HUES64 (cell line): ENCODE results near the gene CDK11B.
"Not testable (repeated sequence)": the region's sequence is repeated elsewhere in the genome, so short reads cannot be mapped to it uniquely, and the experiment has no call there.

Experiments
- H3K27ac ChIP-seq: 2 replicates; pipeline ENCODE4 v1.7.0; 2013; ENCODE audit warnings: low read depth, low read length, inconsistent platforms
- H3K27me3 ChIP-seq: 2 replicates; pipeline ENCODE4 v1.6.1; 2013; ENCODE audit warnings: mild to moderate bottlenecking, low read length; ENCODE audit not compliant: insufficient read depth
- H3K36me3 ChIP-seq: 2 replicates; pipeline ENCODE4 v1.6.1; 2013; ENCODE audit warnings: mild to moderate bottlenecking, low read length; ENCODE audit not compliant: insufficient read depth
- H3K4me1 ChIP-seq: 2 replicates; pipeline ENCODE4 v1.6.1; 2013; ENCODE audit warnings: mild to moderate bottlenecking, low read length, moderate library complexity; ENCODE audit not compliant: insufficient read depth
- H3K4me3 ChIP-seq: 2 replicates; pipeline ENCODE4 v1.5.1; 2013; ENCODE audit warnings: mild to moderate bottlenecking, low read length, moderate library complexity
- H3K9ac ChIP-seq: 2 replicates; pipeline ENCODE4 v1.6.1; 2013; ENCODE audit warnings: mild to moderate bottlenecking, low read depth, low read length
- H3K9me3 ChIP-seq: 2 replicates; pipeline ENCODE4 v1.6.1; 2013; ENCODE audit warnings: low read depth, low read length; ENCODE audit not compliant: insufficient read depth
- WGBS: fragments of 150-250, 120-280 bp; methylation state at CpG from one replicate; pipeline ENCODE4 v1.1.7; 2013; ENCODE audit warnings: missing lambda C conversion rate; 5-methylcytosine and 5-hydroxymethylcytosine counted together

CDK11B gene

DNA sequence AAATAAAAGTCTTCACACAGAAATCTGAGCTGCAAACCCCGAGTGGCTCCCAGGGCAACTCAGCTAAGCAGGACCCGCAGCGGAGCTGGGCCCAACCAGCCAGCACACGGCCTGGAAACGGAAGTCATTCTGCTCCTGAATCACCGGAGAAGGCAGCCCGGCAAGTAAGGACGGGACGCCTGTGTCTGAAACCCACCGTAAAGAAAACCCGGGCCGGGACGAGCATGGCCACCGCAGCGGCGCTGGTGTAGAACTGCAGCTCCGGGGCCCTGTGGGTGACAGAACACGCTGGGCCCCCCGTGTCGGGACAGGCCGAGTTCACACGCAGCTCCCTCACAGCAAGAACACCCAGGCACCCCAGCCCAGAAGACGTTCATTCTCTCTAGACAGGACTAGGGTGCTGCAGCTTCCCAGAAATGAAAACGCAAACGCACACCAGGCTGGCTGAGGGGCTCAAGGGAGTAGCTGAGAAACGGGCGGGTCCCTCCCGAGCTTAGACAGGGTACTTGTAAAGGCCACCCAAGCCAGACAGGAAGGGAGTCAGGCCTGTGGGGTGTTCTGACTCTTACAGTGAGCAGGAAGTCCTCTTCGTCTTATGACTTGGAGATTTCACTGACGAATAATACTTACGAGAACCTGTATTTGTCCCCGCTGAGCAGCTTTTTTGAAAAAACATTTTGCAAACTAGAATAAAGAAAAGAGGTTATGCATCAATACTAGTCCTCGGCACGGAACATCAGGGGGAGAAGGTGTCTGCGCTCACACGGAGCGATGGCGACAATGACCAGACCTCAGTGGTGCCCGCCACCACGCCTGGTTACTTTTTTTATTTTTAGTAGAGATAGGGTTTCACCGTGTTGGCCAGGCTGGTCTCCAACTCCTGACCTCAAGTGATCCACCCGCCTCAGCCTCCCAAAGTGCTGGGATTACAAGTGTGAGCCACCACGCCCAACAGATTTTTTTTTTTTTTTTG, 10.9 kb upstream of the CDK11B start:
- no peak overlapping the region for H3K4me3 ChIP-seq
- H3K4me1 ChIP-seq: no peaks in the 10 kb centered on the region
- WGBS: 93% methylated on average over 43 of the region's 43 CpGs
- H3K9ac ChIP-seq: no peak overlapping the region
- H3K27ac ChIP-seq: no peak overlapping the region
- no peaks in the 10 kb centered on the region for H3K9me3 ChIP-seq
- peaks cover 59% of the 10 kb centered on the region for H3K36me3 ChIP-seq
- no peaks in the 10 kb centered on the region for H3K27me3 ChIP-seq

DNA sequence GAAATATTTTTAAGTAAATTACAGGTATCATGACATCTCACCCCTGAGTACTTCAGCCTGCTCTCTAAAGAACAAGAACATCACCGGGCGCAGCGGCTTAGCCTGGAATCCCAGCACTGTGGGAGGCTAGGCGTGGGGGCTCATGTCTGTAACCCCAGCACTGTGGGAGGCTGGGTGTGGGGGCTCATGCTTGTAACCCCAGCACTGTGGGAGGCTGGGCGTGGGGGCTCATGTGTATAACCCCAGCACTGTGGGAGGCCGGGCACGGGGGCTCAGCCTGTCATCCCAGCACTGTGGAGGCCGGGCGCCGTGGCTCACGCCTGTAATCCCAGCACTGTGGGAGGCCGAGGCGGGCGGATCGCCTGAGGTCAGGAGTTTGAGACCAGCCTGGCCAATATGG, 7.7 kb upstream of the CDK11B start:
- H3K27me3 ChIP-seq: no peaks in the 10 kb centered on the region
- H3K4me1 ChIP-seq: no peaks in the 10 kb centered on the region
- no peak overlapping the region for H3K4me3 ChIP-seq
- peaks cover 49% of the 10 kb centered on the region for H3K36me3 ChIP-seq
- WGBS: 97% methylated on average over 15 of the region's 15 CpGs
- H3K9me3 ChIP-seq: no peaks in the 10 kb centered on the region
- no peak overlapping the region for H3K9ac ChIP-seq
- no peak overlapping the region for H3K27ac ChIP-seq

DNA sequence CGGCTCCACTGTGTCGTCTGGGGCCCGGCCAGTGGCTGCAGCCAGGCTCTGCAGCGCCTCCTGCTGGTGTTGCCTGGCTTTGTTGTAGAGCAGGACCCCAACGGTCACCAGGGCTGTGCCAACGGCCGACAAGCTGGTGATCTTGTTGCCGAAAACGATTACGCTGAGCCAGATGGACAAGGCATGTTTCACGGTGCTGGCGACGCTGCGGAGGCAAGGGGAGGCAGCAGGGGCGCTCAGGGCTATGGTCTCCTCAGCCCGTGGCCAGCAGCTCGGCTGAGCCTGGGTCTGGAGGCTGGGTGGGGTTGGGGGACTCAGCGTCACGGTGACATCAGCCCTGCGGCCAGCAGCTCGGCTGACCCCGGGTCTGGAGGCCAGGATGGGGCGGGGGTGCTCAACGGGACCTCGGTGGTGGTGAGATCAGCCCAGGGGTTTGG, 7.0 kb upstream of the CDK11B start:
- Histone ChIP-seq H3K4me1 (no peaks in the 10 kb centered on the region), H3K27ac (no peak overlapping the region), H3K9ac (no peak overlapping the region), H3K27me3 (no peaks in the 10 kb centered on the region), H3K36me3 (peaks cover 42% of the 10 kb centered on the region), H3K4me3 (no peak overlapping the region), H3K9me3 (no peaks in the 10 kb centered on the region)
- WGBS: 94% methylated on average over 25 of the region's 25 CpGs

DNA sequence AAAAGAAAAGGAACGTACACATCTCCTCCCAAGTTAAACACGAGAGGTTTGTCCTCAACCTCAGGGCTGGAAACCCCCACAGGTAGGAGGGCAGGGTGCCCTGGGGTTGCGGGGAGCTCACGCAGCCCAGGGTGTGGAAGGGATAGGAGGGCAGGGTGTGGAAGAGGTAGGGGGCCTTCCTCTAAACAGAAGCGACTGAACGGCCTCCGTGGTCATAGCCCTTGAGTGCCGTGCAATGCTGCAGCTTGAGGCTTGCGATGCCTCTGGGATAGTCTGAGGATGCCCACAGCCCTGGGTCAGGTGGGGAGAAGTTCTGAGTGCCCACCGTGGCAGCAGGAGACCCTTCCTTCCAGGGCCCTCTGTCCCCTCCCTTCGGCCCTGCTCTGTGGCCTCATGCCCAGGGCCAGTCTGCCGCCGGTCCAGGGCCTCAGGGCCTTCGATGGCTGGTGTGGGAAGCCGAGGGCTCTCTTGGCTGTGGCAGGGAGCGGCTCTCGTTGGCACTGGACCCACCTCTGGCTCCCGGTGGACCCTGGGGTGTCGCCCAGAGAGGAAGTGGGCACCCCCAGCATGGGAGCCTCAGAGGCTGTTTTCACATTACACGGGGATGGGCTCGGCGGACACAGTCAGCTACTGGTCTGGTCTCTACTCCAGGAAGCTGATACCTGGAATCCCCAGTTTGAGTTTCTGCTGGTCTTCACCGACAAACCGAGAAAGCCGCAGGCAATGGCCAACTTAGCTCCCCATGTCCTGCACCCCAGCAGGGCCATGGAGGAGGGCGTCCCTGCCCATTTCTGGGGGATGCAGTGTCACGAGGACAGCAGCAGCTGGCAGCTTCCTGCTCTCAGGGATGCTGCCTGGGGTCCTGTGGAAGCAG, 6.4 kb upstream of the CDK11B start:
- Histone ChIP-seq H3K27ac (no peak overlapping the region), H3K9me3 (no peaks in the 10 kb centered on the region), H3K4me3 (no peak overlapping the region), H3K27me3 (no peaks in the 10 kb centered on the region), H3K9ac (no peak overlapping the region), H3K36me3 (peaks cover 38% of the 10 kb centered on the region), H3K4me1 (no peaks in the 10 kb centered on the region)
- WGBS: 94% methylated on average over 26 of the region's 27 CpGs

DNA sequence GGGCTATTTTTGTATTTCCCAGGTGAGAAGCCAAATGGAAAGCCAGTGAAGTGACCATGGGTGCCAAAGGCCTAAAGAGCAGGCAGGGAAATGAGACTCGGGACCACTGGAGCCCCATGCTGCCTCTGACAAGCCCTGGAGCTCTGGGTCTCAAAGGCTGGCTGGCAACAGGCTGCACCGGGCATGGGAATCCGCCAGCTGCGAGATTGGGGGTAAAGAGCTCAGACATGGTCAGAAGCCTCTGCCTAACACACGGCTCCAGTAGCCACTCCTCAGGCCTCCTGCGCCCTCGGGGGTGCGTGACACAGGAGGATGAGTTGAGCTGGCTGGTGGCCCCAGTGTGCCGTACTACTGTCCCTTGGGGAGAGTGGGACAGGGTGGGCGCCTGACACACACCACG, 5.5 kb upstream of the CDK11B start:
- not testable (repeated sequence) for H3K9me3 ChIP-seq, H3K9ac ChIP-seq, H3K27ac ChIP-seq, H3K27me3 ChIP-seq, H3K4me3 ChIP-seq, H3K4me1 ChIP-seq
- H3K36me3 ChIP-seq: peaks cover 30% of the 10 kb centered on the region
- WGBS: 71% methylated on average over 4 of the region's 11 CpGs

DNA sequence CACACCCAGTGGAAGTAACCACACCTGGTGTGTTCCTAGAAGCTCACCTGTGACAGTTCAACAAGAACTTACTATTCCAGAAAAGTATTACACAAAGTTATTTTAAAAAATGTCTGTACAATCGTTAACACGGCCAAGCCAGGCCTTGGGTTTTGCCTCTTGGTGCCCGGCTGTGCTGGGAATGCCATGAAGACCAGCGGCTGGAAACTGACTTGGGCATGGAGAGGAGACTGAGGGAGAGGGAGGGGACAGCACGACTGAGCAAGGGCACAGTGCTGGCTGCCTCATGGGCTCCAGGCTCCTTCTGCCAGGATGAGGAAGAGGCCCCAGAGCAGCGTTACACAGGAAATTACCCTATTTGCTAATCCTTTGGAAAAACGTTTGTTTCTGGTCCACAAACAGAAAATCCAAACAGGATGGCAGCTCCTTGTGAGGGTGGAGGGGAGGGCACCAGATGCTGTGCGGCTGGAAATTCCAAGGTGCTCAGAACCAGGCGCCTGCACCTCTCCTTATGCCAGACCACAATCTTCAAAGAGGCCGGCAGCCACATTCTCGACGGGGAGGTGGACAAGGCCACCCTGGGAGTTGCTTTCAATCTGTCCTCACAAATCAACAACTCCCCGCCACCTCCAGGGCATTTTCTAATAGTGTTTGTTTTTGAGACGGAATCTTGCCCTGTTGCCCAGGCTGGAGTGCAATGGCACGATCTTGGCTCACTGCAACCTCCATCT, 4.2 kb upstream of the CDK11B start:
- not testable (repeated sequence) for H3K27ac ChIP-seq, H3K9me3 ChIP-seq, H3K4me3 ChIP-seq, H3K9ac ChIP-seq, H3K4me1 ChIP-seq, H3K27me3 ChIP-seq
- WGBS: 96% methylated on average over 14 of the region's 15 CpGs
- H3K36me3 ChIP-seq: peaks cover 21% of the 10 kb centered on the region

DNA sequence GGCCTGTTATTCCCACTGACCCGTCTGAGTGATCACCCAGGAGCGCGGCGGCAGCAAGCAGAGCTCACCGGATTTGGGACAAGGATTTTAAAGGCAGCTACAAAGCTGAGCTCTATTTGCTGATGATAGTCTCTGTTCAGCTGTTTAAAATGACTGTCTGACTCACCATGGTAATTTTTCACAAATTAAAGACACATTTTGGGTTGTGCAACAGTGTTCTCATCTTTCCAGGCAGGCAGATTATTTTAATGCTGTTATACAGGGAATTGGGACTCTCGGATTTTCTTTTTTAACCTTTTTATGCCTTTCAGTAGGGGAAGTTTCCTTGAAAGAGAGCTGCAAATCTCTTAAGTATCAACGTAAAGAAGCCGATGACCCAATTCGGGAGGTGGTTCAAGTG, 3.6 kb upstream of the CDK11B start:
- not testable (repeated sequence) for H3K27me3 ChIP-seq, H3K9me3 ChIP-seq, H3K4me3 ChIP-seq, H3K27ac ChIP-seq, H3K4me1 ChIP-seq, H3K9ac ChIP-seq
- WGBS: 94% methylated on average over 3 of the region's 9 CpGs
- H3K36me3 ChIP-seq: peaks cover 18% of the 10 kb centered on the region

DNA sequence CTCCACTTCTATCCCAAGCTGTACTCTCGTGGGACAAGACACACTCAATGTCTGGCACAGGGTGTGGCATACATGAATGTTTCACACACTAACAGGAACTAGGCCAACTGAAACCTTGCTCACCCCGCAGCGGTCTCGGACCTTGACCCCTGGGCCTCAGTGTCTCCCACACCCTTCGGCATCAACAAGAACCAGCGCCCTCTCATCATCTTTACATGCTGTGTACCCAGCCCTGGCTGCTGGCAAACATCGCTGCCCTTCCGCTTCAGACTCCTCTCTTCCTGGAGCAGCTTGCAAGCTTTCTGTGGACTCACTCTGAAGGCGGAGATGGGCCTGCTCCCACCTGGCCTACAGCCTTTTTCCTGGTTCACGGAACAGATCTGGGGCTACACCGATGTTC, 10.5 kb downstream of the CDK11B start:
- not testable (repeated sequence) for H3K27me3 ChIP-seq, H3K4me3 ChIP-seq, H3K9ac ChIP-seq, H3K4me1 ChIP-seq, H3K27ac ChIP-seq, H3K9me3 ChIP-seq
- 95% methylated on average over 11 of the region's 11 CpGs for WGBS
- peaks cover 61% of the 10 kb centered on the region for H3K36me3 ChIP-seq

DNA sequence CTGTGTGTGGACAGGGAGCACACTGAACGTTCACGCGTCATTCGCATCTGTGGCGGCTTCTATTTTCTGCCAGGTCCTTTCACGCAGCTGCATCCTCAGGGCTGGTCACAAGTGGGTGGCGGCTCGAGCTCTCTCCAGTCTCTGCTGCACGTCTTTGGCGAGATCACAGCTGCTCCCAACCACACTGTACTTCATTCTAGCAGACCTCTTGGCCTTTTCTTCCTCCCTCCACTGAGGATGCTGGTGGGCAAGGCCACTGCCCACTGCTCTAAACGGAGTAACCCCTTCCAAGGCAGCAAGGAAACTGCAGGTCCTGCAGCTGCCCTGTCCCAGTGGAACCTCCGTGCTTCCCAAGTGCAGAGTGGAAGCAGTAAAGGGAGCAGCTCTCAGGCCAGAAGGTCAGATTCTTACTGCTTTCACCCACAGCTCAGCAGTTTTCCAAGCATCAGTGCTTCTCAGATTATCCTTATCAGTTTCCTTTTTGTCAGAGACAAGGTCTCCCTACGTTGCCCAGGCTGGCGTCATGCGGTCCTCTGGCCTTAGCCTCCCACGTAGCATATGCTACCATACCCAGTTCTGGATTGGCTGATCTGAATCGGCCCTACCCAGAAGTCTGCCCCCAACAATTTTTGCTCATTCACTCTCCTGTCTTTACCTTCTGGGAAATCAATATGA, 11.1 kb downstream of the CDK11B start:
- 94% methylated on average over 17 of the region's 17 CpGs for WGBS
- not testable (repeated sequence) for H3K4me3 ChIP-seq, H3K27me3 ChIP-seq, H3K9me3 ChIP-seq, H3K27ac ChIP-seq, H3K4me1 ChIP-seq, H3K9ac ChIP-seq
- H3K36me3 ChIP-seq: peaks cover 57% of the 10 kb centered on the region

DNA sequence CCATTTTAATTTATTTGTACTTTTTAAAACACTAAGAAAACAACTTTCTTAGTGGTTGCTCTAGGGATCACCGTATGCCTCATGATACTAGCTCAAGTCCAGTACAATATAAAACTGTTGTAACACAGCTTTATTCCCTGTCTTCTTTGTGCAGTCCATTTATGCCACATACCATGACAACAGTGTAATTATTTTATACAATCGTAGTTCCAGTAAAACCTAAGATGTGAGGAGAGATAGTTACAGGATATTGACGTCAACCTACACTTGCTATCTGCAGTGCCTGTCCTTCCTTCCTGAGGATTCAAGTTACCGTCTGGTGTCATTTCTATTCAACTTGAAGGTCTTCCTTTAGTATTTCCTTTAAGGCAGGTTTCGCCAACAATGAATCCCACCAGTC, 12.5 kb downstream of the CDK11B start:
- H3K36me3 ChIP-seq: peaks cover 43% of the 10 kb centered on the region
- not testable (repeated sequence) for H3K27me3 ChIP-seq, H3K9ac ChIP-seq, H3K9me3 ChIP-seq, H3K27ac ChIP-seq, H3K4me1 ChIP-seq, H3K4me3 ChIP-seq
- WGBS: 85% methylated on average over 4 of the region's 5 CpGs
